Lower leg skin (tissue), 3 donors: ENCODE results near the gene TRIM50.

Experiments
- POLR2A ChIP-seq, 2 donors: fragments of 450-650 bp; IDR thresholded peaks; one replicate each; pipeline ENCODE4 v1.6.1; 2016 to 2017; ENCODE audit warnings: antibody characterized with exemption in 2 of 2, mild to moderate bottlenecking in 1 of 2, moderate library complexity in 1 of 2
- TF ChIP-seq, protein P1 (sequence below), 3 donors: fragments of 450-650 bp; IDR thresholded peaks; one replicate each; pipeline ENCODE4 v1.5.1; 2016; ENCODE audit warnings: antibody characterized with exemption in 3 of 3, mild to moderate bottlenecking in 3 of 3, moderate library complexity in 2 of 3

DNA sequence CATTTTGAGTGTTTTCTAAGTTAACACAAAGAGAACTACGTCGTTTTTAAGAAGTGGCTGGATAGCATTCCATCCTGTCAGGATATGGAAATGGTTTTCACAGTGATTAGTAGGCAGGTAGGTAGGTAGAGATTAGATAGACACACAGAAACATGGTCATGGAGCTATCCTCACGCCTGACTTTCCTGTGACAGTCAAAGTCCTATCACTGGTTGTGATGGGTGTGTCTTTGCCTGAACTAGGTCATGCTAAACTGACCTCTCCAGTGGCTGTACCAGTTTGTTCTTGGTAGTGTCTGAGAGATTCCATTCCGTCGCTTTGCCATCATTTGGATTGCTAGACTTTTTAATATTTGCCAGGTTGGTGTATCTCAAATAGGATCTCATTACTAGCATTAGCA lies 28.3 kb upstream of the TRIM50 start:
- TF ChIP-seq, protein P1, sequence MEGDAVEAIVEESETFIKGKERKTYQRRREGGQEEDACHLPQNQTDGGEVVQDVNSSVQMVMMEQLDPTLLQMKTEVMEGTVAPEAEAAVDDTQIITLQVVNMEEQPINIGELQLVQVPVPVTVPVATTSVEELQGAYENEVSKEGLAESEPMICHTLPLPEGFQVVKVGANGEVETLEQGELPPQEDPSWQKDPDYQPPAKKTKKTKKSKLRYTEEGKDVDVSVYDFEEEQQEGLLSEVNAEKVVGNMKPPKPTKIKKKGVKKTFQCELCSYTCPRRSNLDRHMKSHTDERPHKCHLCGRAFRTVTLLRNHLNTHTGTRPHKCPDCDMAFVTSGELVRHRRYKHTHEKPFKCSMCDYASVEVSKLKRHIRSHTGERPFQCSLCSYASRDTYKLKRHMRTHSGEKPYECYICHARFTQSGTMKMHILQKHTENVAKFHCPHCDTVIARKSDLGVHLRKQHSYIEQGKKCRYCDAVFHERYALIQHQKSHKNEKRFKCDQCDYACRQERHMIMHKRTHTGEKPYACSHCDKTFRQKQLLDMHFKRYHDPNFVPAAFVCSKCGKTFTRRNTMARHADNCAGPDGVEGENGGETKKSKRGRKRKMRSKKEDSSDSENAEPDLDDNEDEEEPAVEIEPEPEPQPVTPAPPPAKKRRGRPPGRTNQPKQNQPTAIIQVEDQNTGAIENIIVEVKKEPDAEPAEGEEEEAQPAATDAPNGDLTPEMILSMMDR (IDR thresholded peaks at IDR 0.05): no peak
- no peak for TF ChIP-seq POLR2A (IDR thresholded peaks at IDR 0.05)
